ENCODE results near the gene SLC2A6. TPM values are rescaled to one million over a fixed set of nuclear protein-coding genes. Genes with fewer than 3 reads are reported as not detected.
A peak's percentile ranks its signal among the peaks of the same experiment; 100 is the strongest.

SLC2A6 gene
- total RNA-seq, 1 donor from 2014 or later: 2.0 TPM

DNA sequence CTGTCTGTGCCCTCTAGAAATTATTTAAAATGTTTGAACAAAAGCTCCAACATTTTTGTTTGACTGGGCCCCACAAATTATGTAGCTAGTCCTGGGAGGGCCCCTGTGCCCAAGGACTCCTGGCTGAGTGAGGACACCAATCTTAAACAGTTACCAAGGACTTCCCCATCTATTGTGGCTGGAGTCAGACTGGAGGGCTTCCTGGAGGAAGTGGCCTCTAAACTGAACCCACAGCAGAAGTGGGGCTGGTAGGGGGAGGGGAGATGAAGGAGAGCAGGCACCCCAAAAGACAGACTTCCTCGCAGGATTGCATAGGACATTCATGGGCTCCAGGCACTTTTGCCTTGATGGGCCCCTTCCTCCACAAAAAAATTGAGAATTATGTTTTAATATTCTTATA is 48.7 kb downstream of the SLC2A6 start:
- Histone ChIP-seq H3K36me3 (peaks cover 5% of the 10 kb centered on the region), H3K27ac (replicated peaks) (no peak overlapping the region), H3K4me1 (peaks cover 8% of the 10 kb centered on the region), H3K27me3 (ENCODE audit: low read depth) (peaks cover 47% of the 10 kb centered on the region), H3K4me3 (no peak overlapping the region), H3K9me3 (replicated peaks) (no peaks in the 10 kb centered on the region)
- TF ChIP-seq, protein P1, sequence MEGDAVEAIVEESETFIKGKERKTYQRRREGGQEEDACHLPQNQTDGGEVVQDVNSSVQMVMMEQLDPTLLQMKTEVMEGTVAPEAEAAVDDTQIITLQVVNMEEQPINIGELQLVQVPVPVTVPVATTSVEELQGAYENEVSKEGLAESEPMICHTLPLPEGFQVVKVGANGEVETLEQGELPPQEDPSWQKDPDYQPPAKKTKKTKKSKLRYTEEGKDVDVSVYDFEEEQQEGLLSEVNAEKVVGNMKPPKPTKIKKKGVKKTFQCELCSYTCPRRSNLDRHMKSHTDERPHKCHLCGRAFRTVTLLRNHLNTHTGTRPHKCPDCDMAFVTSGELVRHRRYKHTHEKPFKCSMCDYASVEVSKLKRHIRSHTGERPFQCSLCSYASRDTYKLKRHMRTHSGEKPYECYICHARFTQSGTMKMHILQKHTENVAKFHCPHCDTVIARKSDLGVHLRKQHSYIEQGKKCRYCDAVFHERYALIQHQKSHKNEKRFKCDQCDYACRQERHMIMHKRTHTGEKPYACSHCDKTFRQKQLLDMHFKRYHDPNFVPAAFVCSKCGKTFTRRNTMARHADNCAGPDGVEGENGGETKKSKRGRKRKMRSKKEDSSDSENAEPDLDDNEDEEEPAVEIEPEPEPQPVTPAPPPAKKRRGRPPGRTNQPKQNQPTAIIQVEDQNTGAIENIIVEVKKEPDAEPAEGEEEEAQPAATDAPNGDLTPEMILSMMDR (IDR thresholded peaks at IDR 0.05; ENCODE audit: borderline replicate concordance): no peak
- DNase-seq: no peak
- intact Hi-C loops (cut with micrococcal nuclease): no loop called here

DNA sequence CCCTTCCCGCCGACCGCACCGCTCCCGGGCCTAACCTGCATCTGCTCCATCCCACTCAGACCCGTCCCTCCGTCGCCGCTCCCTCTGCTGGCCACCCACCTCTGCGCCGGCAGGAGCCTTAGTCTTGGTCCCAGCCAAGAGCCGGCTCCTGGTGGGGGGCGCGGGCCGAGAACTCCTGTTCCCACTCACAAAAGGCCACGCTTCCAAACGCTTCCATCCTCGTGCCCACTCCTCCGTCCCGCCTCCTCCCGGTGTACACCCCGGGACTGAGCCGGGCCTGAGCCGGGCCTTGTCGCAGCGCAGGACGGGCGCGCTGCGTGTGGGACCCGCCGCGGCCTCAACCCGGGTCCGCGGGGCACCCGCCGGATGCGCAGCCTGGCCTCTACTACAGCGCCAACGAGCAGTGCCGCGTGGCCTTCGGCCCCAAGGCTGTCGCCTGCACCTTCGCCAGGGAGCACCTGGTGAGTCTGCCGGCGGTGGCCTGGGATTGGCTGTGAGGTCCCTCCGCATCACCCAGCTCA is 49.2 kb downstream of the SLC2A6 start:
- peaks cover 51% of the 10 kb centered on the region for H3K27me3 ChIP-seq (ENCODE audit: low read depth)
- intact Hi-C loops (cut with micrococcal nuclease): no loop called here
- H3K9me3 ChIP-seq (replicated peaks): no peaks in the 10 kb centered on the region
- TF ChIP-seq, protein P1 (IDR thresholded peaks at IDR 0.05; ENCODE audit: borderline replicate concordance): peak; percentile 41
- H3K36me3 ChIP-seq: peaks cover 5% of the 10 kb centered on the region
- DNase-seq: no peak
- H3K27ac ChIP-seq (replicated peaks): no peak overlapping the region
- H3K4me3 ChIP-seq: no peak overlapping the region
- H3K4me1 ChIP-seq: peaks cover 8% of the 10 kb centered on the region

DNA sequence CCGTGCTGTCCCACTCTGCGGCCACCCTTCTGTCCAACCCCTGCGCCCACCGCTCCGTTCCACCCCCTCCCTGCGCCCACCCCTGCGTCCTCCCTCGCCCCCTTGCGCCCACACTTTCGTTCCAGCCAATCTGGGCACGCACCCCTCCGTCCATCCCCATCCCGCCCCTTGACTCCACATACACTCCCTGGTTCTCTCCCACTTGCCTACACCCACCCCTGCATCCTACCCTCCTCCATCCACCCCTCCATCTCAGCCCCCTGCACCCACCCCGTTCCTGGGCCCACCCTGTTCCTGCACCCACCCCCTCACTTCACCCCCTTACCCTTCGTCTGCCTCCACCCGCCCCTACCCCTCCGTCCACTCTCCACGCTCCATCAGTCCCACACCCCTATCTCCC is 49.7 kb downstream of the SLC2A6 start:
- intact Hi-C loops (cut with micrococcal nuclease): no loop called here
- Histone ChIP-seq H3K4me1 (peaks cover 8% of the 10 kb centered on the region), H3K9me3 (replicated peaks) (no peaks in the 10 kb centered on the region), H3K27me3 (ENCODE audit: low read depth) (peaks cover 52% of the 10 kb centered on the region), H3K27ac (replicated peaks) (no peak overlapping the region), H3K4me3 (peak overlapping the region; percentile 56), H3K36me3 (peaks cover 5% of the 10 kb centered on the region)
- DNase-seq: no peak
- TF ChIP-seq, protein P1 (IDR thresholded peaks at IDR 0.05; ENCODE audit: borderline replicate concordance): no peak

DNA sequence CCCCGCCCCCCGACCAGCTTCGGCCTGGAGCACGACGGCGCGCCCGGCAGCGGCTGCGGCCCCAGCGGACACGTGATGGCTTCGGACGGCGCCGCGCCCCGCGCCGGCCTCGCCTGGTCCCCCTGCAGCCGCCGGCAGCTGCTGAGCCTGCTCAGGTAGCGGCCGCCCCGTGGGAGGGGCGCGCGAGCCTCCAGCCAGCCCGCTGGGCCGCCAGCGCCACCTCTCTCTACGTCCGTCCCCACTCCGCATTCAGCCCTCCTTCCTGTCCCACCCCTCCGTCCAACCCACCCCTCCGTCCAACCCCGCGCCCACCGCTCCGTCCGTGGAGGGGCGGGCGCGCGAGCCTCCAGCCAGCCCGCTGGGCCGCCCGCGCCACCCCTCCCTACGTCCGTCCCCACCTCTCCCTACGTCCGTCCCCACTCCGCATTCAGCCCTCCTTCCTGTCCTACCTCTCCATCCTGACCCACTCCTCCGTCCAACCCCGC is 50.2 kb downstream of the SLC2A6 start:
- peaks cover 8% of the 10 kb centered on the region for H3K4me1 ChIP-seq
- H3K36me3 ChIP-seq: peaks cover 5% of the 10 kb centered on the region
- H3K4me3 ChIP-seq: peak overlapping the region; percentile 56
- DNase-seq: no peak
- no peak overlapping the region for H3K27ac ChIP-seq (replicated peaks)
- peaks cover 52% of the 10 kb centered on the region for H3K27me3 ChIP-seq (ENCODE audit: low read depth)
- TF ChIP-seq, protein P1 (IDR thresholded peaks at IDR 0.05; ENCODE audit: borderline replicate concordance): no peak
- intact Hi-C loops (cut with micrococcal nuclease): no loop called here
- H3K9me3 ChIP-seq (replicated peaks): no peaks in the 10 kb centered on the region

DNA sequence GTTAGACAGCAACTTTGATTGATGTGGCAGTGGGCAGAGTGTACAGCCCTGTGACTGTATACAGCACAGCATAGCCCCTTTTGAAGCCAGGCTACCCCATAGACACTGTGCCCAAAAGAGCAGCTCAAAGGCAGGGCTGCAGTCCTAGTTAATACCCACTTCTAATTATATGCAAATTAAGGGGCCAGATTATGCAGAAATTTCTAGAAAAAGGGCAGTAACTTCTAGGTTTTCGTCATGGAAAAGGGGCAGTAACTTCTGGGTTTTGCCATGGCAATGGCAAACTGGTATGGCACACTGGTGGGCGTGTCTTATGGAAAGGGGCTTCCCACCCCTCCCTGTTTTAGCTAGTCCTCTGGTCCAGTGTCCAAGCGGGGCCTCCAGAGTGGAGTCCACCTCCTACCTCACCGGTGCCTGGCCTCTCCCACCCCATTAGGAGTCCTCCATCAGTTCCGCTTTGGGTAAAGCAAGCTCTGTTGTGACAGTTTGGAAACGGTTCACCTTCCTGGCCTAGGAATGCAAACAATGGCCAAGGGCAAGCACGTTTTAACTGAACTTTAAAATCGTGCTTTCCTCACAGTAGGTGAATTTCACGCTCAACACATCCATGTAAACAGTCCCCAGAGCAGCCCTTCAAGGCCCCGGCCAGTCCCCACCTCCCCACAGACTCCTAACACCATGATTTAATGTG is 51.1 kb downstream of the SLC2A6 start:
- Histone ChIP-seq H3K9me3 (replicated peaks) (no peaks in the 10 kb centered on the region), H3K27ac (replicated peaks) (no peak overlapping the region), H3K36me3 (peaks cover 5% of the 10 kb centered on the region), H3K4me3 (peak overlapping the region; percentile 56), H3K27me3 (ENCODE audit: low read depth) (peaks cover 52% of the 10 kb centered on the region), H3K4me1 (peaks cover 8% of the 10 kb centered on the region)
- TF ChIP-seq, protein P1 (IDR thresholded peaks at IDR 0.05; ENCODE audit: borderline replicate concordance): no peak
- intact Hi-C loops (cut with micrococcal nuclease): no loop called here
- no peak for DNase-seq
